HepG2 (cell line): ENCODE results near the gene NFASC. TPM values are rescaled to one million over a fixed set of nuclear protein-coding genes. Genes with fewer than 3 reads are reported as not detected.

Experiments
- ATAC-seq: fragments of 200-7000 bp; cut with Tn5 transposase; 3 replicates; pipeline ENCODE4 v1.9.1; 2020; ENCODE audit warnings: mild to moderate bottlenecking, moderate library complexity
- BruUV-seq: library from RNA; stranded (reverse); fragments of 400-500 nt; replicated peaks from 2 replicates; lab custom pipeline; 2021; lab: Mats Ljungman, UMichigan
- CTCF ChIA-PET: fragments of 300-600 bp; formaldehyde crosslinking; extraction: SDS; loops from one replicate; lab custom pipeline; 2021; ENCODE audit warnings: low total read pairs, inconsistent platforms, low intra/inter-chr PET ratio; lab: Yijun Ruan, JAX
- POLR2A ChIA-PET: fragments of 350-600 bp; sonication (Branson Sonifier 250); formaldehyde crosslinking; loops from one replicate; lab custom pipeline; 2020; ENCODE audit warnings: antibody characterized with exemption, inconsistent platforms; lab: Yijun Ruan, JAX
- DNase-seq: peaks from one replicate; pipeline ENCODE4 v3.0.0-alpha.2; 2015; ENCODE audit warnings: low spot score
- FAIRE-seq: peaks from 3 replicates; lab custom pipeline; 2011; peaks lifted over from hg19 to GRCh38; lab: Jason Lieb, UNC
- H2AFZ ChIP-seq: one replicate; pipeline ENCODE4 v1.6.1; 2011; ENCODE audit warnings: low read length, inconsistent platforms
- H3K27ac ChIP-seq: fragments of 300-600 bp; 3 replicates; pipeline ENCODE4 v1.8.0; 2011; ENCODE audit warnings: mixed run types, mild to moderate bottlenecking, mixed read lengths, low read length, inconsistent platforms; ENCODE audit not compliant: insufficient read depth; ENCODE audit errors: extremely low read length
- H3K27me3 ChIP-seq, 2 experiments: fragments of 200-600 bp in 1 of 2; 2 replicates in 1 of 2; 3 replicates in 1 of 2; pipeline versions ENCODE4 v1.6.0 to v1.8.0; 2011; ENCODE audit warnings: low read length in 2 of 2, mild to moderate bottlenecking in 2 of 2, moderate library complexity in 2 of 2, inconsistent platforms in 1 of 2; ENCODE audit not compliant: insufficient read depth in 2 of 2, control insufficient read depth in 1 of 2
- H3K36me3 ChIP-seq, 2 experiments: fragments of 200-600 bp in 1 of 2; replicated peaks in 1 of 2; 2 replicates in 1 of 2; 3 replicates in 1 of 2; pipeline versions ENCODE4 v1.5.1 to v1.8.0; 2011; ENCODE audit warnings: low read length in 2 of 2, inconsistent platforms in 1 of 2; ENCODE audit not compliant: insufficient read depth in 2 of 2, control insufficient read depth in 1 of 2
- H3K4me1 ChIP-seq: 2 replicates; pipeline ENCODE4 v1.5.1; 2012; ENCODE audit warnings: low read length, inconsistent platforms; ENCODE audit not compliant: insufficient read depth
- H3K4me2 ChIP-seq: 2 replicates; pipeline ENCODE4 v1.6.0; 2011; ENCODE audit warnings: low read depth, low read length, inconsistent platforms
- H3K4me3 ChIP-seq, 3 experiments: fragments of 200-600 bp in 1 of 3; sonication (generic), shearing (Covaris generic) in 1 of 3; replicated peaks in 1 of 3; 2 replicates each; pipeline ENCODE4 v1.5.1; 2011 to 2016; ENCODE audit warnings: low read length in 3 of 3, inconsistent platforms in 2 of 3, low read depth in 2 of 3, mild to moderate bottlenecking in 2 of 3, control low read depth in 1 of 3, mixed read lengths in 1 of 3; ENCODE audit not compliant: insufficient read depth in 1 of 3
- H3K79me2 ChIP-seq: one replicate; pipeline ENCODE4 v1.6.1; 2011; ENCODE audit warnings: low read length, inconsistent platforms; ENCODE audit not compliant: insufficient read depth
- H3K9ac ChIP-seq: 2 replicates; pipeline ENCODE4 v1.6.0; 2011; ENCODE audit warnings: mild to moderate bottlenecking, low read depth, low read length, inconsistent platforms; ENCODE audit not compliant: insufficient read depth
- H3K9me3 ChIP-seq: 2 replicates; pipeline ENCODE4 v1.5.1; 2012; ENCODE audit warnings: mild to moderate bottlenecking, low read length
- H4K20me1 ChIP-seq: 2 replicates; pipeline ENCODE4 v1.6.0; 2011; ENCODE audit warnings: inconsistent platforms, mild to moderate bottlenecking, low read length, moderate library complexity; ENCODE audit not compliant: insufficient read depth
- BORCS8-MEF2B ChIP-seq: sonication (generic); formaldehyde crosslinking; IDR thresholded peaks from 2 replicates; pipeline ENCODE4 v1.8.0; 2022; ENCODE audit warnings: mild to moderate bottlenecking, missing genetic modification reagents
- EEA1 ChIP-seq: sonication (generic); formaldehyde crosslinking; IDR thresholded peaks from 2 replicates; pipeline ENCODE4 v1.5.1; 2020; ENCODE audit warnings: mild to moderate bottlenecking, missing genetic modification reagents, borderline replicate concordance
- FOXP1 ChIP-seq, 2 experiments: fragments of 450-650 bp in 1 of 2; IDR thresholded peaks; 2 replicates each; pipeline ENCODE4 v1.6.1; 2017 to 2018; ENCODE audit warnings: antibody characterized with exemption in 1 of 2
- KLF13 ChIP-seq: sonication (generic); formaldehyde crosslinking; IDR thresholded peaks from 2 replicates; pipeline ENCODE4 v1.4.0; 2020; ENCODE audit warnings: mild to moderate bottlenecking, missing genetic modification reagents
- KLF15 ChIP-seq: sonication (generic); formaldehyde crosslinking; IDR thresholded peaks from 2 replicates; pipeline ENCODE4 v1.8.1; 2023; ENCODE audit warnings: borderline replicate concordance, mild to moderate bottlenecking, inconsistent platforms, missing genetic modification reagents, mixed read lengths
- PCBP2 ChIP-seq: fragments of 200-400 bp; formaldehyde crosslinking; optimal IDR thresholded peaks from 2 replicates; pipeline ENCODE3; 2018; ENCODE audit warnings: low read length, low read depth; ENCODE audit not compliant: poor library complexity, severe bottlenecking
- SIX4 ChIP-seq: sonication (generic); formaldehyde crosslinking; IDR thresholded peaks from 2 replicates; pipeline ENCODE4 v1.4.0; 2020; ENCODE audit warnings: missing genetic modification reagents
- TBP ChIP-seq: sonication (generic); formaldehyde crosslinking; IDR thresholded peaks from 2 replicates; pipeline ENCODE4 v1.5.0; 2020; ENCODE audit warnings: missing genetic modification reagents
- ZBTB26 ChIP-seq: IDR thresholded peaks from 2 replicates; pipeline ENCODE4 v1.6.1; 2016; ENCODE audit warnings: missing compliant biosample characterization, missing genetic modification reagents, borderline replicate concordance
- ZNF274 ChIP-seq: sonication (generic); formaldehyde crosslinking; IDR thresholded peaks from 2 replicates; pipeline ENCODE4 v1.5.1; 2020; ENCODE audit warnings: mild to moderate bottlenecking, missing genetic modification reagents
- ZNF3 ChIP-seq: IDR thresholded peaks from 2 replicates; pipeline ENCODE4 v1.7.0; 2017; ENCODE audit warnings: inconsistent platforms
- ZNF383 ChIP-seq: sonication (generic); formaldehyde crosslinking; IDR thresholded peaks from 2 replicates; pipeline ENCODE4 v1.4.0; 2020; ENCODE audit warnings: missing genetic modification reagents, mild to moderate bottlenecking, borderline replicate concordance
- ZNF562 ChIP-seq: sonication (generic); formaldehyde crosslinking; IDR thresholded peaks from 2 replicates; pipeline ENCODE4 v1.8.0; 2022; ENCODE audit warnings: missing genetic modification reagents, borderline replicate concordance
- ZNF580 ChIP-seq: IDR thresholded peaks from 2 replicates; pipeline ENCODE4 v1.6.1; 2016; ENCODE audit warnings: low read depth, borderline replicate concordance
- ZNF83 ChIP-seq: sonication (generic); formaldehyde crosslinking; IDR thresholded peaks from 2 replicates; pipeline ENCODE4 v1.4.0; 2020; ENCODE audit warnings: missing genetic modification reagents, mild to moderate bottlenecking, borderline replicate concordance
- WGBS: methylation state at CpG from one replicate; pipeline ENCODE4 v1.1.6; 2017; ENCODE audit warnings: low lambda C conversion rate; 5-methylcytosine and 5-hydroxymethylcytosine counted together
- in situ Hi-C: cut with HindIII; loops from 2 replicates; pipeline ENCODE4 v1.10.0; 2017; ENCODE audit warnings: low pct_unique_long_range_greater_than_20kb; ENCODE audit not compliant: extremely low pct_ligation_motif_present
- intact Hi-C: fragments of 100-400 bp; cut with micrococcal nuclease; formaldehyde crosslinking; loops from one replicate; pipeline ENCODE4 v1.10.0; 2022; ENCODE audit not compliant: unreplicated experiment
- polyA plus RNA-seq, 8 experiments: library from polyadenylated mRNA; depleted of rRNA in 3 of 8; stranded (reverse) in 7 of 8; unstranded in 1 of 8; fragments of >200 nt; fragmentation: Illumina TruSeq in 4 of 8; extraction: Trizol in 4 of 8; gene quantifications; 2 replicates each; pipeline versions ENCODE4 v1.2.1 to v1.2.3, GENCODE V29; 2011 to 2016; ENCODE audit warnings: low read depth in 4 of 8, missing spikeins in 1 of 8, mixed read lengths in 1 of 8; ENCODE audit not compliant: insufficient read depth in 1 of 8
- total RNA-seq, 5 experiments: library from RNA; depleted of rRNA; stranded (reverse); fragments of >200 nt; fragmentation: Illumina TruSeq; extraction: Trizol; gene quantifications; 2 replicates each; pipeline ENCODE4 v1.2.3, GENCODE V29; 2016; ENCODE audit warnings: low read depth in 1 of 5

NFASC gene
- total and polyA plus RNA-seq, 2 of the 13 experiments (the other 11 are each of a cell fraction or from before 2014, with no cell fraction given): not detected

- ATAC-seq (no peak), DNase-seq (no peak), FAIRE-seq (no peak)
- no peaks in the 10 kb centered on the region for H3K9me3 ChIP-seq
- no peak overlapping the region for H3K9ac ChIP-seq
- no peaks in the 10 kb centered on the region for H3K36me3 ChIP-seq
- no peaks in the 10 kb centered on the region for H4K20me1 ChIP-seq
- no peak overlapping the region for H2AFZ ChIP-seq
- no peak overlapping the region for H3K4me2 ChIP-seq
- WGBS: 0% methylated on average over 1 of the region's 1 CpG
- H3K4me1 ChIP-seq: no peaks in the 10 kb centered on the region
- no peak overlapping the region for H3K4me3 ChIP-seq
- H3K79me2 ChIP-seq: no peaks in the 10 kb centered on the region
- peaks cover 3 to 34% of the 10 kb centered on the region in 2 experiments; a peak in 4 of 5 replicates for H3K27me3 ChIP-seq
- ChIA-PET CTCF (no interaction called here), POLR2A (no interaction called here)
- TF ChIP-seq ZBTB26 (CRISPR knock-in tag) (no peak), SIX4 (CRISPR knock-in tag) (no peak), TBP (CRISPR knock-in tag) (no peak), ZNF580 (CRISPR knock-in tag) (no peak), ZNF383 (CRISPR knock-in tag) (no peak), KLF15 (CRISPR knock-in tag) (no peak), BORCS8-MEF2B (CRISPR knock-in tag) (no peak), FOXP1 (IDR thresholded peaks at IDR 0.05) (no peak), FOXP1 (CRISPR knock-in tag; IDR thresholded peaks at IDR 0.05) (no peak), PCBP2 (no peak), EEA1 (no peak), KLF13 (CRISPR knock-in tag) (no peak), ZNF274 (CRISPR knock-in tag) (no peak), ZNF83 (no peak), ZNF562 (CRISPR knock-in tag) (no peak), ZNF3 (CRISPR knock-in tag) (no peak)
- in situ Hi-C loops (loop anchor here (10.0 kb wide), 1 partner anchor 362 kb away; no protein-coding TSS in a partner anchor), intact Hi-C loops (no loop called here)
- no TSS peak for BruUV-seq
- H3K27ac ChIP-seq: no peak overlapping the region
Observed at GRCh38 chr1:204972426-204972825, 101.8 kb downstream of the NFASC start.
